ENCODE data around the gene ARID2. TPM values are rescaled to one million over a fixed set of nuclear protein-coding genes. Genes with fewer than 3 reads are reported as not detected.
A peak's percentile ranks its signal among the peaks of the same experiment; 100 is the strongest.

Gene ARID2
- total RNA-seq, 1 donor from 2014 or later, result 15.7 TPM

- intact Hi-C loops (cut with micrococcal nuclease), result no loop called here
- Histone ChIP-seq H3K9me3 (replicated peaks) (peaks cover 10% of the 10 kb centered on the region), H3K4me1 (peaks cover 11% of the 10 kb centered on the region), H3K4me3 (no peak overlapping the region), H3K36me3 (peaks cover 55% of the 10 kb centered on the region), H3K27ac (replicated peaks) (no peak overlapping the region), H3K27me3 (ENCODE audit: low read depth) (no peaks in the 10 kb centered on the region)
- no peak for DNase-seq
- TF ChIP-seq CTCF (IDR thresholded peaks at IDR 0.05; ENCODE audit: borderline replicate concordance), result no peak
Observed at GRCh38 chr12:45834809-45835208, 105.3 kb downstream of the ARID2 start.

- TF ChIP-seq CTCF (IDR thresholded peaks at IDR 0.05; ENCODE audit: borderline replicate concordance), result no peak
- Histone ChIP-seq H3K4me3 (no peak overlapping the region), H3K4me1 (no peaks in the 10 kb centered on the region), H3K27ac (replicated peaks) (no peak overlapping the region), H3K9me3 (replicated peaks) (no peaks in the 10 kb centered on the region), H3K27me3 (ENCODE audit: low read depth) (no peaks in the 10 kb centered on the region), H3K36me3 (peaks cover 63% of the 10 kb centered on the region)
- no peak for DNase-seq
- intact Hi-C loops (cut with micrococcal nuclease), result no loop called here
Observed at GRCh38 chr12:45839917-45840316, 110.4 kb downstream of the ARID2 start.

- H3K27me3 ChIP-seq (ENCODE audit: low read depth), result no peaks in the 10 kb centered on the region
- H3K4me1 ChIP-seq, result peaks cover 22% of the 10 kb centered on the region
- H3K9me3 ChIP-seq (replicated peaks), result no peaks in the 10 kb centered on the region
- DNase-seq, result no peak
- H3K36me3 ChIP-seq, result peaks cover 56% of the 10 kb centered on the region
- no peak overlapping the region for H3K27ac ChIP-seq (replicated peaks)
- intact Hi-C loops (cut with micrococcal nuclease), result no loop called here
- no peak overlapping the region for H3K4me3 ChIP-seq
- no peak for TF ChIP-seq CTCF (IDR thresholded peaks at IDR 0.05; ENCODE audit: borderline replicate concordance)
Observed at GRCh38 chr12:45849289-45849688, 119.8 kb downstream of the ARID2 start.

- H3K4me1 ChIP-seq, result peaks cover 22% of the 10 kb centered on the region
- H3K9me3 ChIP-seq (replicated peaks), result no peaks in the 10 kb centered on the region
- intact Hi-C loops (cut with micrococcal nuclease), result no loop called here
- TF ChIP-seq CTCF (IDR thresholded peaks at IDR 0.05; ENCODE audit: borderline replicate concordance), result no peak
- H3K27me3 ChIP-seq (ENCODE audit: low read depth), result no peaks in the 10 kb centered on the region
- no peak for DNase-seq
- peaks cover 51% of the 10 kb centered on the region for H3K36me3 ChIP-seq
- H3K4me3 ChIP-seq, result no peak overlapping the region
- no peak overlapping the region for H3K27ac ChIP-seq (replicated peaks)
Observed at GRCh38 chr12:45850302-45850701, 120.8 kb downstream of the ARID2 start.

- DNase-seq, result peak; percentile 53
- Histone ChIP-seq H3K4me1 (peaks cover 27% of the 10 kb centered on the region), H3K4me3 (no peak overlapping the region), H3K36me3 (peaks cover 43% of the 10 kb centered on the region), H3K27me3 (ENCODE audit: low read depth) (no peaks in the 10 kb centered on the region), H3K27ac (replicated peaks) (peak overlapping the region; percentile 45), H3K9me3 (replicated peaks) (no peaks in the 10 kb centered on the region)
- intact Hi-C loops (cut with micrococcal nuclease), result no loop called here
- no peak for TF ChIP-seq CTCF (IDR thresholded peaks at IDR 0.05; ENCODE audit: borderline replicate concordance)
Observed at GRCh38 chr12:45852508-45852907, 123.0 kb downstream of the ARID2 start.

GRCh38 chr12:45853550-45853949, 124.0 kb downstream of the ARID2 start:
- no peak for DNase-seq

More at GRCh38 chr12:45853550-45853949, 124.0 kb downstream of the ARID2 start:
- intact Hi-C loops (cut with micrococcal nuclease), result no loop called here
- Histone ChIP-seq H3K4me1 (peaks cover 27% of the 10 kb centered on the region), H3K27me3 (ENCODE audit: low read depth) (no peaks in the 10 kb centered on the region), H3K27ac (replicated peaks) (no peak overlapping the region), H3K9me3 (replicated peaks) (no peaks in the 10 kb centered on the region), H3K36me3 (peaks cover 49% of the 10 kb centered on the region), H3K4me3 (no peak overlapping the region)
- no peak for TF ChIP-seq CTCF (IDR thresholded peaks at IDR 0.05; ENCODE audit: borderline replicate concordance)
